ENCODE data around the gene RAD21L1.

RAD21L1 gene

DNA sequence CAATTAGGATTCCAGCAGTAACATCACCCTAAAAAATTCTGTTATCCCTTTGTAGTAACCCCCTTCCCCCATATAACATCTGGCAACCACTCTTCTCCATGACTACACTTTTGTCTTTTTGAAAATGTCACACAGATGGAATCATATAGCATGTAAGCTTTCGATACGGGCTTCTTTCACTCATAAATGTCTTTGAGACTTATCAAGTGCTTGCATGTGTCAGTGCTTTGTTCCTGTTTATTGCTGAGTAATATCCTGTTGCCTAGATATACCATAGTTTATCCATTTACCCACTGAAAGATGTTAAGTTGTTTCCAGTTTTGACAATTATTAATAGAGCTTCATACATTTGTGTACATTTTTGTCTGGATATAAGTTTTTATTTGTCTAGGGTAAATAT lies 29.8 kb downstream of the RAD21L1 start:
- Histone ChIP-seq H3F3A (ENCODE audit: insufficient read depth) (no peaks in the 10 kb centered on the region), H3K27me3 (ENCODE audit: low read length) (no peaks in the 10 kb centered on the region; the same call in 1 of the 2 replicates), H2AFZ (ENCODE audit: low read depth, low read length, severe bottlenecking) (no peak overlapping the region), H3K9me2 (replicated peaks; ENCODE audit: insufficient read depth, low read length) (no peaks in the 10 kb centered on the region), H3K4me3 (ENCODE audit: insufficient read depth, low read length, poor library complexity, severe bottlenecking) (no peak overlapping the region), H3K9me3 (ENCODE audit: insufficient read depth, low read length) (no peaks in the 10 kb centered on the region), H3K4me2 (ENCODE audit: low read depth, low read length, poor library complexity, severe bottlenecking) (no peak overlapping the region), H3K79me2 (ENCODE audit: insufficient read depth, low read length) (no peaks in the 10 kb centered on the region), H4K20me1 (ENCODE audit: low read depth, low read length) (no peaks in the 10 kb centered on the region), H3K36me3 (ENCODE audit: low read length) (no peaks in the 10 kb centered on the region), H3K27ac (ENCODE audit: low read depth, low read length) (no peak overlapping the region), H3K9ac (ENCODE audit: low read length) (no peak overlapping the region)
- TF ChIP-seq, protein P1, sequence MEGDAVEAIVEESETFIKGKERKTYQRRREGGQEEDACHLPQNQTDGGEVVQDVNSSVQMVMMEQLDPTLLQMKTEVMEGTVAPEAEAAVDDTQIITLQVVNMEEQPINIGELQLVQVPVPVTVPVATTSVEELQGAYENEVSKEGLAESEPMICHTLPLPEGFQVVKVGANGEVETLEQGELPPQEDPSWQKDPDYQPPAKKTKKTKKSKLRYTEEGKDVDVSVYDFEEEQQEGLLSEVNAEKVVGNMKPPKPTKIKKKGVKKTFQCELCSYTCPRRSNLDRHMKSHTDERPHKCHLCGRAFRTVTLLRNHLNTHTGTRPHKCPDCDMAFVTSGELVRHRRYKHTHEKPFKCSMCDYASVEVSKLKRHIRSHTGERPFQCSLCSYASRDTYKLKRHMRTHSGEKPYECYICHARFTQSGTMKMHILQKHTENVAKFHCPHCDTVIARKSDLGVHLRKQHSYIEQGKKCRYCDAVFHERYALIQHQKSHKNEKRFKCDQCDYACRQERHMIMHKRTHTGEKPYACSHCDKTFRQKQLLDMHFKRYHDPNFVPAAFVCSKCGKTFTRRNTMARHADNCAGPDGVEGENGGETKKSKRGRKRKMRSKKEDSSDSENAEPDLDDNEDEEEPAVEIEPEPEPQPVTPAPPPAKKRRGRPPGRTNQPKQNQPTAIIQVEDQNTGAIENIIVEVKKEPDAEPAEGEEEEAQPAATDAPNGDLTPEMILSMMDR (IDR thresholded peaks at IDR 0.05; ENCODE audit: insufficient read depth, low read length, poor library complexity, severe bottlenecking): no peak
- TF ChIP-seq EZH2phosphoT487 (conservative IDR thresholded peaks at IDR 0.05; ENCODE audit: low read length): no peak

DNA sequence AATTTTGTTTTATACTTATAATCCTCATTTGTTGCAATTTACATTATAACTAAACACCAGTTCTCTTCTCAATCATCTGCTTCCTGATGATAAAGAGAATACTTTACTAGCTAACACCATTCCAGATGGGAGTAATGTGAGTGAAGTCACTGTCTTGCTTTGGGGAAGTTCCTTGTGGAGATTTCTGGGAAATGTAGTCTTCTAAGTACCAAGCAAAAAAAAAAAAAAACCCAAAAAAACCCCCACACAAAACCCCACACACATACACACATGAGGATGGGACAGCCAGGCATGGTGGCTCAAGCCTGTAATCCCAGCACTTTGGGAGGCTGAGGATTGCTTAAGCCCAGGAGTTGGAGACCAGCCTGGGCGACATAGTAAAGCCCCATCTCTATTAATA lies 38.0 kb downstream of the RAD21L1 start:
- no peaks in the 10 kb centered on the region for H3K9me3 ChIP-seq (ENCODE audit: insufficient read depth, low read length)
- H3K36me3 ChIP-seq (ENCODE audit: low read length): no peaks in the 10 kb centered on the region
- H3K27ac ChIP-seq (ENCODE audit: low read depth, low read length): no peak overlapping the region
- H3K4me3 ChIP-seq (ENCODE audit: insufficient read depth, low read length, poor library complexity, severe bottlenecking): no peak overlapping the region
- H3F3A ChIP-seq (ENCODE audit: insufficient read depth): no peaks in the 10 kb centered on the region
- TF ChIP-seq, protein P1 (IDR thresholded peaks at IDR 0.05; ENCODE audit: insufficient read depth, low read length, poor library complexity, severe bottlenecking): no peak
- no peak for TF ChIP-seq EZH2phosphoT487 (conservative IDR thresholded peaks at IDR 0.05; ENCODE audit: low read length)
- no peaks in the 10 kb centered on the region for H4K20me1 ChIP-seq (ENCODE audit: low read depth, low read length)
- no peak overlapping the region for H2AFZ ChIP-seq (ENCODE audit: low read depth, low read length, severe bottlenecking)
- no peaks in the 10 kb centered on the region for H3K9me2 ChIP-seq (replicated peaks; ENCODE audit: insufficient read depth, low read length)
- no peaks in the 10 kb centered on the region for H3K27me3 ChIP-seq (ENCODE audit: low read length)
- H3K4me2 ChIP-seq (ENCODE audit: low read depth, low read length, poor library complexity, severe bottlenecking): no peak overlapping the region
- H3K79me2 ChIP-seq (ENCODE audit: insufficient read depth, low read length): no peaks in the 10 kb centered on the region
- no peak overlapping the region for H3K9ac ChIP-seq (ENCODE audit: low read length)

DNA sequence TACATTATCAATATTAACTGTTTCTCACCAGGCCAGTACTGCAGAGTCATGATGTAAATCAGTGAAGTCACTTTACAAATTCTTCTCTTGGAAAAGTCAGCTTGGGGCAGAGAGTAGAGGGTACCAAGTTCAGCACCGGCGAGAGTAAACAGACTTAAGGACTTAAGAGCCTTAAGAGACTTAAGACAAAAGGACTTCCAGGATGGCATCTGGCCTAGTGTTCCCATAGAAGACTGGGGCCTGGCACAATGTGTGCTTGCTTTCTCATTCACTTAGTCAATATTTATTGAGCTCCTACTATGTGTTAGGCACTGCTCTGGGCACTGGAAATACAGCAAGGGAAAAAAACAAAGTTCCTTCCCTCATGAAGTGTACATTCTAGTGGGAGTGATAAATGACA lies 38.9 kb downstream of the RAD21L1 start:
- Histone ChIP-seq H3K27ac (ENCODE audit: low read depth, low read length) (no peak overlapping the region), H3K4me3 (ENCODE audit: insufficient read depth, low read length, poor library complexity, severe bottlenecking) (no peak overlapping the region), H3K79me2 (ENCODE audit: insufficient read depth, low read length) (no peaks in the 10 kb centered on the region), H3K36me3 (ENCODE audit: low read length) (no peaks in the 10 kb centered on the region), H3K9me2 (replicated peaks; ENCODE audit: insufficient read depth, low read length) (no peaks in the 10 kb centered on the region), H3K9ac (ENCODE audit: low read length) (no peak overlapping the region), H4K20me1 (ENCODE audit: low read depth, low read length) (no peaks in the 10 kb centered on the region), H2AFZ (ENCODE audit: low read depth, low read length, severe bottlenecking) (no peak overlapping the region), H3K4me2 (ENCODE audit: low read depth, low read length, poor library complexity, severe bottlenecking) (no peak overlapping the region), H3K9me3 (ENCODE audit: insufficient read depth, low read length) (no peaks in the 10 kb centered on the region), H3K27me3 (ENCODE audit: low read length) (no peaks in the 10 kb centered on the region), H3F3A (ENCODE audit: insufficient read depth) (no peaks in the 10 kb centered on the region)
- no peak for TF ChIP-seq EZH2phosphoT487 (conservative IDR thresholded peaks at IDR 0.05; ENCODE audit: low read length)
- TF ChIP-seq, protein P1 (IDR thresholded peaks at IDR 0.05; ENCODE audit: insufficient read depth, low read length, poor library complexity, severe bottlenecking): no peak
